ENCODE data around the gene ACAD10. TPM values are rescaled to one million over a fixed set of nuclear protein-coding genes. Genes with fewer than 3 reads are reported as not detected.

Gene ACAD10
- total and polyA plus RNA-seq, 3 donors from 2014 or later: 35.2 to 65.7 (median 58.2) TPM

DNA sequence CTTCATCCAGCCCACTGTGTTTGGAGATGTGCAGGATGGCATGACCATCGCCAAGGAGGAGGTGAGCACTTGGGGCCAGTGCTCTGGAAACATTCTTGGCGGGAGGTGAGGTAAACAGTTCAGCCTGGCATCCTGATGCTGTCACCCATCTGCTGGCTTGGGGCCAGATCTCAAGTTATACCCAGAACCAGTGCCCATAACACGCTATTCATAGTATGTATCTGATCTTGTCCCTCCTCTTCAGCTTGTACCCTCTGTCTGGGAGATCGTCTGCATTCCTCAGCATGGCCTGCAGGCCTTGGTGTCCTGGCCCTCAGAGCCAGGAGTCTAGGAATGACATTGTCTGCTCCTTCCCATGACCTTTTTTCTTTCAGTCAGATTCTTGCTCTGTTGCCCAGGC is 112.3 kb downstream of the ACAD10 start:
- 35 to 77% methylated on average over 4 of the region's 4 CpGs for WGBS, 2 donors
- Histone ChIP-seq H3K27ac (no peak overlapping the region), H3K36me3 (ENCODE audit: low read depth, missing control alignments) (no peaks in the 10 kb centered on the region)

GRCh38 chr12:111799758-111800157 is 113.9 kb downstream of the ACAD10 start:
- Histone ChIP-seq H3K27me3 (no peaks in the 10 kb centered on the region), H3K4me3 (no peak overlapping the region), H3K4me1 (no peaks in the 10 kb centered on the region), H3K9me3 (no peaks in the 10 kb centered on the region), H3K36me3 (ENCODE audit: low read depth, missing control alignments) (no peaks in the 10 kb centered on the region), H3K27ac (no peak overlapping the region)
- TF ChIP-seq, protein P1, sequence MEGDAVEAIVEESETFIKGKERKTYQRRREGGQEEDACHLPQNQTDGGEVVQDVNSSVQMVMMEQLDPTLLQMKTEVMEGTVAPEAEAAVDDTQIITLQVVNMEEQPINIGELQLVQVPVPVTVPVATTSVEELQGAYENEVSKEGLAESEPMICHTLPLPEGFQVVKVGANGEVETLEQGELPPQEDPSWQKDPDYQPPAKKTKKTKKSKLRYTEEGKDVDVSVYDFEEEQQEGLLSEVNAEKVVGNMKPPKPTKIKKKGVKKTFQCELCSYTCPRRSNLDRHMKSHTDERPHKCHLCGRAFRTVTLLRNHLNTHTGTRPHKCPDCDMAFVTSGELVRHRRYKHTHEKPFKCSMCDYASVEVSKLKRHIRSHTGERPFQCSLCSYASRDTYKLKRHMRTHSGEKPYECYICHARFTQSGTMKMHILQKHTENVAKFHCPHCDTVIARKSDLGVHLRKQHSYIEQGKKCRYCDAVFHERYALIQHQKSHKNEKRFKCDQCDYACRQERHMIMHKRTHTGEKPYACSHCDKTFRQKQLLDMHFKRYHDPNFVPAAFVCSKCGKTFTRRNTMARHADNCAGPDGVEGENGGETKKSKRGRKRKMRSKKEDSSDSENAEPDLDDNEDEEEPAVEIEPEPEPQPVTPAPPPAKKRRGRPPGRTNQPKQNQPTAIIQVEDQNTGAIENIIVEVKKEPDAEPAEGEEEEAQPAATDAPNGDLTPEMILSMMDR (IDR thresholded peaks at IDR 0.05): no peak
- no peak for TF ChIP-seq POLR2A (IDR thresholded peaks at IDR 0.05)
- no peak for DNase-seq
- WGBS, 2 donors: 91 to 93% methylated on average over 5 to 9 of the region's 9 CpGs
- intact Hi-C loops (cut with DNase I; ENCODE audit: low total_unique reads): no loop called here

More for the DNA sequence above, 112.3 kb downstream of the ACAD10 start:
- Histone ChIP-seq H3K4me3 (no peak overlapping the region), H3K9me3 (no peaks in the 10 kb centered on the region), H3K4me1 (no peaks in the 10 kb centered on the region), H3K27me3 (no peaks in the 10 kb centered on the region)
- no peak for TF ChIP-seq POLR2A (IDR thresholded peaks at IDR 0.05)
- TF ChIP-seq, protein P1 (IDR thresholded peaks at IDR 0.05): no peak
- intact Hi-C loops (cut with DNase I; ENCODE audit: low total_unique reads): no loop called here
- DNase-seq: peak; percentile 41

DNA sequence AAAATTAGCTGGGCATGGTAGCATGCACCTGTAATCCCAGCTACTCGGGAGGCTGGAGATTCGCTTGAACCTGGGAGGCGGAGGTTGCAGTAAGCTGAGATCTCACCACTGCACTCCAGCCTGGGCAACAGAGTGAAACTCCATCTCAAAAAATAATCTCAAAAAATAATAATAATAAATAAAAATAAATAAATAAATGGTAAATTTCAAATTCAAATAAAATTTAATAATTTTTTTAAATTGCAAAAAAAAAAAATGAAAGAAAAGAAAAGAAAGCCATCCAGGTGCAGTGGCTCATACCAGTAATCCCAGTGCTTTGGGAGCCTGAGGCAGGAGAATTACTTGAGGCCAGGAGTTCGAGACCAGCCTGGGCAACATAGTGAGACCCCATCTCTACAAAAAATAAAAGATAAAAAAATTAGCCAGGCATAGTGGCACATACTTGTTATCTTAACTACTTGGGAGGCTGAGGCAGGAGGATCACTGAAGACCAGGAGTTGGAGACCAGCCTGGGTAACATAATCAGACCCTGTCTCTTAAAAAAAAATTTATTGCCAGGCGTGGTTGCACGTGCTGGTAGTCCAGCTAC is 117.3 kb downstream of the ACAD10 start:
- Histone ChIP-seq H3K27ac (no peak overlapping the region), H3K36me3 (ENCODE audit: low read depth, missing control alignments) (no peaks in the 10 kb centered on the region), H3K9me3 (no peaks in the 10 kb centered on the region), H3K4me3 (no peak overlapping the region), H3K4me1 (no peaks in the 10 kb centered on the region), H3K27me3 (no peaks in the 10 kb centered on the region)
- DNase-seq: no peak
- intact Hi-C loops (cut with DNase I; ENCODE audit: low total_unique reads): no loop called here
- 93 to 95% methylated on average over 6 of the region's 6 CpGs for WGBS, 2 donors
- no peak for TF ChIP-seq POLR2A (IDR thresholded peaks at IDR 0.05)
- TF ChIP-seq, protein P1 (IDR thresholded peaks at IDR 0.05): no peak

DNA sequence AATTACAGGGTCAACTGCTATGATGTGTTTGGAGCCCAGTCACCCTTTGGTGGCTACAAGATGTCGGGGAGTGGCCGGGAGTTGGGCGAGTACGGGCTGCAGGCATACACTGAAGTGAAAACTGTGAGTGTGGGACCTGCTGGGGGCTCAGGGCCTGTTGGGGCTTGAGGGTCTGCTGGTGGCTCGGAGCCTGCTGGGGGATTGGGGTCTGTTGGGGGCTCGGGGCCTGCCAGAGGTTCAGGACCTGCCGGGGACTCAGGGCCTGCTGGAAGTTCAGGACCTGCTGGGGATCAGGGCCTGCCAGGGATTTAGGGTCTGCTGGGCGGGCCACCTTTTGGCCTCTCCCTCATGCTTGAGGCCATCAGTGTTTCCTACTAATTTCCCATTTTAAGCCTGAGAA is 118.0 kb downstream of the ACAD10 start:
- H3K27ac ChIP-seq: no peak overlapping the region
- no peaks in the 10 kb centered on the region for H3K9me3 ChIP-seq
- intact Hi-C loops (cut with DNase I; ENCODE audit: low total_unique reads): no loop called here
- TF ChIP-seq, protein P1 (IDR thresholded peaks at IDR 0.05): no peak
- no peak for TF ChIP-seq POLR2A (IDR thresholded peaks at IDR 0.05)
- no peaks in the 10 kb centered on the region for H3K4me1 ChIP-seq
- H3K36me3 ChIP-seq (ENCODE audit: low read depth, missing control alignments): no peaks in the 10 kb centered on the region
- H3K4me3 ChIP-seq: no peak overlapping the region
- WGBS, 2 donors: 94 to 96% methylated on average over 5 to 8 of the region's 8 CpGs
- no peak for DNase-seq
- no peaks in the 10 kb centered on the region for H3K27me3 ChIP-seq

- 83% methylated on average over 4 of the region's 4 CpGs for WGBS, 2 donors
- Histone ChIP-seq H3K27ac (no peak overlapping the region), H3K4me3 (no peak overlapping the region), H3K36me3 (ENCODE audit: low read depth, missing control alignments) (no peaks in the 10 kb centered on the region), H3K4me1 (no peaks in the 10 kb centered on the region), H3K9me3 (no peaks in the 10 kb centered on the region), H3K27me3 (no peaks in the 10 kb centered on the region)
- intact Hi-C loops (cut with DNase I; ENCODE audit: low total_unique reads): no loop called here
- no peak for TF ChIP-seq POLR2A (IDR thresholded peaks at IDR 0.05)
- TF ChIP-seq, protein P1 (IDR thresholded peaks at IDR 0.05): no peak
- no peak for DNase-seq
Measured at GRCh38 chr12:111806304-111806703, 120.5 kb downstream of the ACAD10 start.

All from testis (tissue), 3 donors.